HG02981 (cell line): Measurements from ENCODE around the gene CPVL.
"Not testable (repeated sequence)": the region's sequence is repeated elsewhere in the genome, so short reads cannot be mapped to it uniquely, and the experiment has no call there.

Experiments
- ATAC-seq: cut with Tn5 transposase; IDR thresholded peaks from one replicate; pipeline ENCODE4 v1.9.1; 2021; ENCODE audit warnings: mild to moderate bottlenecking, moderate library complexity; ENCODE audit not compliant: unreplicated experiment

Gene CPVL

DNA sequence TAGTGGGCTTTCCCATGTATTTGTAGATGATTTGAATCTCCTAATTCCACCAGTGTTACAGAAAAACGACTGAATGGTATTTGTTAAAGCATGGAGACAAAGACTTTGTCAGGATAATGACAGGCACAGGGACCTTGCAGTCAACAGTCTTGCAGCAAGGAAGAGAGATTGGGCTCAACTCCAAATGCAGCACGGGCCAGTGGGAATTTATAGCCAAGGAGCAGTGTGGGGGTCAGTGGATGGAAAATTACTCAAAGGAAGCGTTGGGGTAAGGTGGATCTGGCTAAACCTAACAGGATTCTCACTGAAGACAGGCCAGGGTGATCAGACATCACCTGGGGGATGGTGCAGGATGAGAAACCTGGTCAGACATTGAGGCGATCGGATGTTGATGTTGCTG is 24.3 kb downstream of the CPVL start:
- ATAC-seq, result no peak

DNA sequence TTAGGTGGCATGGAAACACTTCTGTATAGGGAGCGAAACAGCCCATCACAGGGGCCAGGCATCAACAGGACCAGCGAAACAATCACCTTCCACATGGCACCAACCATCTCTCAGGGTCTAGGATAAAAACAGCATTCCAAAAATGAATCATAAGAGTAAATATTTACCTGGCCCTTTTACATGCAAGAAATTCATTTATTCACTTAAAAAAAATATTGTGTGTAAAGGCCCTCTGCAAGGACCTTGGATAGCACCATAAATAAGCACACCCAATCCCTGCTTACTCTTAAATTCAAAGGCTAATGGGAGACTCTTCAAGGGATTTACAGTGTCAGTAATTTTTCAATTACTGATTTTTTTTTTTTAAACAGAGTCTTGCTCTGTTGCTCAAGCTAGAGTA is 25.4 kb downstream of the CPVL start:
- ATAC-seq, result no peak

DNA sequence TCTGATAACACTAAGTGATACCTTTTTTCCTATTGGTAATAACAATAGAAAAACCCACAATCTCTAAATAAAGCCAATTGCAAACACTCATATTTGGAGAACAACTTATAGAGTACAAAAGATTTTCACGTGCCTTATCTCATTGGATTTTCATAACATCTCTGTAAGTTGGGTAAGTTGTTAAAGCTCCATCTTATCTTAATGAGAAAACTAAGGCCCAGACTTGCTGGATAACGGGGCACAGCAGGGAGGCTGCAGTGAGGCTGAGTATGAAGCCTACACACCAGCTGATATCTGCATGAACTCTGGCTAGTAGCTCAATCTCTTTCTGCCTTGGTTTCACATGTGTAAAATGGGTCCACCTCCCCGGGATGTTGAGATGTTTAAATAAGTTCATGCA is 26.8 kb downstream of the CPVL start:
- no peak for ATAC-seq

DNA sequence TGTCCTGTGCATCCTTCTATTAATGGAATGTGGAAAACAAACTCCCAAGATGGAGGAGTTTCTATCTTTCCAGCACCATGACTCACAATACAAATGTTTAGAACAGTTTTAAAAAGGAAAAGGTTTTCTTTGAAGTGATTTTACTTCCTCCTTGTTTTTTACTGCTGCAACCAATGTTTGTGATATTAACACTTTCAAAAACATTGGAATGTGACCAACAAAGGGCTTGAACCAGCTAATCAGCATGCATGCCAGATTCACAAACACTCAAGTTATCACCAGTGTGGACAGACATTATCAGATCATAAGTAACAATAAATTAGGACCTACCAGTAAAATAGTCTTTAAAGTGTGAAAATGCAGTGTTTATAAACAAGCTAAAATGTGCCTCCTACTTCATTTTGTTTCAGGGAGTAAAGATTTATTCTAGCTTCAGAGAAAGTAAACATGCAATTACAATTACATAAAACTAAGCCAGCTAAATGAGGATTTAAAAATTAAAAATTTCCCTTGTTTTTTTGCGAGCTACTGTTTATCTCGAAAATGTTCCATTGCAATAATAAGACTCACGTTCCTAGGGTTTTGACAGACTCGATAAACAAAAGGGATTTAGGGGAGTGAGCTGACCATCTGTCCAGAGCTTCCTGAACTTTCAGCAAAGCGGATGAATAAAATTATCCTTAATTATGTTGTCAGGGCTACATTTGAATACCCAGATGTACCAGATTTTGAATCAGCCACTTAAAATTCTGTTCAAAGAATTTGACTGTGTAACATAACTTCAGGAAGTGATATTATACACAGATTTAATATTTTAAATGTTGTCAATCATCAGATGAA is 29.8 kb downstream of the CPVL start:
- no peak for ATAC-seq

DNA sequence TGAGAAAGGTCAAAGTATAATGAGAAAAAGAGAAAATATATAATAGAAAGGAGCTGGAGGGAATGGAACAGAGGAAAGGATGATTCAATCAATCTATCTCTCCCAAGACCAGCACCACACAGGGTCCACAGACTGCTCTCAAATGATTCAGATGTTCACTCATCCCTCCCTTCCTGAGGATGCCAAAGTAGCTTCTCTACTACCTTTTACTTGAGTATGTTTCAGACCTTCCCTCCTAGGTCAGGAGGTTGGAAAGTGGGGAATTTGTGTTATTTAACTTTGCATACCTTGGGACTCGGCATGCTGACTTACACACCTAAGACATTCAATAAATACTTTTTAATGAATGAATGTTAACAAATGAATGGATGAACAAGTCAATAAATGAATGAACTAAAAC is 30.6 kb downstream of the CPVL start:
- no peak for ATAC-seq

DNA sequence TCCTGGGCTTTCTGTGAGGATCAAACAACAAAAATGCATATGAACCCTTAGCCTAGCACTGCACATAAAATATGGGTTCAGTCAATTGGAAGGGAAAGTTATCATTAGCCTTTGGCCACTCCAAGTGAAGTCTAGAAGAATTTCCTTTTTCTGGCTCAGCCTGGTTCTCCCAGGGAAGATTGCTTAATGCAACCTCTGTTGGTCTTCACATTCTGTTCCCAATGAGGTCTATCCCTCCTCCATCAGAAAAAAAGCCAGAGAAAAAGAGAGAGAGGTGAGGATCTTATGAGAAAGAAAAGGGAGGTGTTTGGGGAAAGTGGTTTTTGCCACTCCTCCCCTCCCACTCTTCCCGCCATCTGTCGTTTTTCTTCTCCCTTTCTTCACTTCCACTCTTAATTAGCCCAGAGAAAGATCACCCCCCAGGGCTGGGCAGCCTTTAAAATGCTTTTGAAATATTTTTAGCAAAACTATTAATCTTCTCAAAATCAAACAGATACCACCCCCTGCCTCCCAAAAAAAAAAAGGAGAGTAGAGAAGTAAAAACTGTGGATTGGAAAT is 31.1 kb downstream of the CPVL start:
- no peak for ATAC-seq

DNA sequence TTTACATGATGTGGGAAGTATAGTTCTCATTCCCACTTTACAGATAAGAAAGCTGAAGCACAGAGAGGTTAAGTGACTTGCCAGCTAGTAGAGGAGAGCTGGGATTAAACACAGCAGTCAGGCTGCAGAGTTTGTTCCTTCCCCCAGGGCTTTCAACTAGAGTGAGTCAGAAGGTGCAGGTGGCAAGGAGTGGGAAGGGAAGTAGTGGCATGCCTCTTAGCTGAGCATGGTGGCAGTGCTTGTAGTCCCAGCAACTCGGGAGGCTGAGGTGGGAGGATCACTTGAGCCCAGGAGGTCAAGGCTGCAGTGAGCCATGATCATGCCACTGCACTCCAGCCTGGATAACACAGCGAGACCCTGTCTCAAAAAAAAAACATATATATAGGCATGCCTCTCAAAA is 32.1 kb downstream of the CPVL start:
- not testable (repeated sequence) for ATAC-seq

DNA sequence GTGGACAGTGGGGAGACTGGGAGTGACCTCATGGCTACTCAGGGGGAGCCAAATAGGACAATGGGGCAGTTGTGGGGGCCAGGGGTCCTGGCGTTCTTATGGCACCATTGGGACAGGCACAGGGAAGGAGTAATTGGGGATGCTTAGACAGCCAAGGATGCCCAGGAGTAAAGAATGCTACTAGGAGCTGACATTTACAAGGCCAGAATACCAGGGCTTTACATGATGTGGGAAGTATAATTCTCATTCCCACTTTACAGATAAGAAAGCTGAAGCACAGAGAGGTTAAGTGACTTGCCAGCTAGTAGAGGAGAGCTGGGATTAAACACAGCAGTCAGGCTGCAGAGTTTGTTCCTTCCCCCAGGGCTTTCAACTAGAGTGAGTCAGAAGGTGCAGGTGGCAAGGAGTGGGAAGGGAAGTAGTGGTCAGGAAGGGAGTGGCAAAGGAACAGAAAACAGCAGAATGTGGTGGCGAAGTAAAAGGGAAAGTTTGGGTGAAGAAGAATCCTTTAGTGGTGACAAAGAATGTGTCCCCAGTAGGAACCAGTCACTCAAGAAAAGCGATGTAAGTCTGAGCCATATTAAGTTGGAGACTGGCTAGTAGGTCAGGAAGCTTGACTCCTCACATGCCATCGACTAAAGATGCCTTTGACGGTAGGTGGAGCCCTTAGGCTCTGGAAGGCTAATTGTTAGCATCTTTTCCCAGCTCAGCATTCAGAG is 32.8 kb downstream of the CPVL start:
- no peak for ATAC-seq

DNA sequence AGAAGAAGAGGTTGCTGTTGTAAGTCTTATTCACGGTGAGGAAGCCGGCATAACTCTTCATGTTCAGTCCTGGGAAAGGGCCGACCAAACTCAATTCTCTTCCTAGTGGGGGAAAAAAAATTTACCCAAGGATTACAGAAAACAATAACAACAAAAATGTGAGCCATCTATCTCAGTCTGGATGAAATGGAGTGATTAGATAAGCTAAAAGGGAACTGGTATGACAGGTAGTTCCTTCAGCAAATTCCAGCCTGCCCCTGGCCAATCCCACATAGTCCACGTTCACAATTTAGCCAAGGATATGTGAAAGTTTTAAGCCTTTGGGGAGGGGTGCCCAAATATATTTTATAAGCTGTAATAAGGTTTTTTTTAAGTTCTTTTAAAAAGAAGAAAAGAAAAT is 33.6 kb downstream of the CPVL start:
- no peak for ATAC-seq

DNA sequence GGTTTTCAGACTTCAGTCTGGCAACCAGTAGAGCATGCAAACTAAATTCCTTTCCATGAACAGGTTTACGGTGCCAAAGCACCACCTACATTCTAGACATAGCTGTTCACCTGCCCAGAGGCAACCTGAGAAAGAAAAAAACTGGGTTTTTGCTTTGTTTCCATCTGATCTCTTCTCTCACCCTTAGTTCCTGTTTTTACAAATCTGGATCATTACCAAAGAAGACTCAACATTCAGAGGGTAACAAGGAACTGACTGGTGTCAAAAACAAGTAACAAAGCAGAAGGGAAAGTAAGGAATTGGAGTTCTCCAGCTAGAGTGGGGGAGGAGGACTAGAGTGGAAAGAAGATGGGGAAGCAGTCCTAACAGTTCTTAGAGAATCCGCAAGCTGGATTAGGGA is 36.4 kb downstream of the CPVL start:
- ATAC-seq, result no peak

DNA sequence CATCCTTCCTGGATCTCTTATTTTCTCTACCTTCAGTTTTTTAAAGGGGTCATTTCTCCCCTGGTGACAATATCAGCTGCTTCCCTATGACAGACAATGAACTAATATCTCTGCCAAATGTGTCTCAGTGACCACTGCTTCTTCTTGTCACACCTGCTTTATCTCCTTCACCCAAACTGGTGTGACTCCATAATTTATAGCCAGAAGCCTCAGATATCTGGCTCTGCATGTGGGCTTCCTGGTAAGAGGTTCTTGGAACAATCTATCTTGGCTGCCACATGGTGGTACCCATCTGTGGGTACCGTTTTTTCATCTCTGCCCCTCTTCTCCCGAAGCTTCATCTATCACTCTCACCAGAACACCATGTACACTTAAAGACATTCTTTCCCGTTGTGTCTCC is 37.0 kb downstream of the CPVL start:
- no peak for ATAC-seq

DNA sequence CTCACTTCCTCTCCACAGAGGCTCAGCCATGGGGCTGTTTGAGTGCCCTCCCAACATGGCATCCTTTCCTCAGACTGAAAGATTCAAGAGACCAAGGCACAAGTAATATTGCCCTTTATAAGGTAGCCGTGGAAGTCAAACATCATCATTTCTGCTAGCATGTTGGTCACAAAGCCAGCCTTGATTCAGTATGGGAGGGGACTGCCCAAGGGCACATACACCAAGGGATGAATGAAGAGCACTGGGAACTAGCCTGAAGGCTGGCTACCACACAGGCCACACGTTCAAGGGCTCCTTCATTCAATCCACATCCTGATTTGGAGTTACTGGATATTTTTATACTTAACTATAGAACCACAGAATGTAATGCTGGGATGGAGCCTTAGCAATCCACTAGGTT is 39.3 kb downstream of the CPVL start:
- ATAC-seq, result no peak

DNA sequence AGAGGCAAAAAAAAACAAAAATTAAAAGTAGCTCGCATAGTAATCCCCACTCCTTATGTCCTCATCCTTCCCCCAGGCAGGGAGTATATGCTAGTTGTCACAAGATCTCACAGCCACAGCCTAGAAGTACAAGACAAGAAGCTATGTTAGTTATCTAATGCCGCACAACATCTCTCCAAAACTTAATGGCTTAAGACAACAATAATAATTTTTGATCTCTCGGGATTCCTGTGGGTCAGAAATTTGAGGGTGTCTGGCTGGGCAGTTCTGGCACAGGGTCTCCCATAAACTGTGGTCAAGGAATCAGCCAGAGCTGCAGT is 39.7 kb downstream of the CPVL start:
- no peak for ATAC-seq

DNA sequence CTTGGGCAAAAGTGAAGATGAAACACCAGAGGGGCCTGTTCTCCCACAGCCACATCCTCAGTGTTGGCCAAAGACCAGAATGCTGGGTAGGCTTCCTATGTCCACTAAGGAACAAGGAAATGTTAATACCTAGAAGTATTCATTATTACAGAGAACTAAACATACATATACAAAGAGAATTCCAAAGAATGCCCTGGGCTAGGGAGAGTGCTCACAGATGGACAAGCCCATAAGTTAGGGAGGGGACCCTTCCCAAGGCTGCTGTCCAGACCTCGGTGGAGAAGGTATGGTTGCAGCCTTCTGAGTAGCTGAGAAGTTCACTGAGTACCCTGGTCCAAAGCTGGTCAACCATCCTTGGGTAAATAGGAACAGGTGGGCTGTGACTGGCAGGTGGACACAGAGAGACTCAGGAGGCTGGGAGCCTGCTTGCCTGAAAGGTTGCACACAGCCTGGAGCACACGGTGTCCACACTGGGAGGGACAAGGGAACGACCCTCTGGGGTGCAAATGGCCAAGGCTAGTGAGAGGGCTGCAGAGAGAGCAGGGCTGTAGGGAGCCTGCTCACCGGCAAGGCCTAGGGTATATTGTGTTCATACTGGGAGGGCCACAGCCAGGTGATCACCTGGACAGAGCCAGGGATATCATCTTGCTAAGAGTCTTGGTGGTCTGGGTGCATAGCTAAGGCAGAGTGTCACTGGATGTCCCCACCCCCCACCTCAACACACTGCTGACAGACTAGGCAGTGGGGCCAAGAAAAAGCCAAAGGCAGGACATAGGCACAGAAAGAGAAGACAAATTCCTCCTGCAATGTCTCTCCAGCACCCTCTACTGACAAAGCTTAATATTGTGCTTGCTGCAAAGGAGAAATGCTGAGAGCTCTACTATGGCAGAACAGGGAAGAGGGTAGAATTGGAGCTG is 40.3 kb downstream of the CPVL start:
- peak; percentile 61 for ATAC-seq

DNA sequence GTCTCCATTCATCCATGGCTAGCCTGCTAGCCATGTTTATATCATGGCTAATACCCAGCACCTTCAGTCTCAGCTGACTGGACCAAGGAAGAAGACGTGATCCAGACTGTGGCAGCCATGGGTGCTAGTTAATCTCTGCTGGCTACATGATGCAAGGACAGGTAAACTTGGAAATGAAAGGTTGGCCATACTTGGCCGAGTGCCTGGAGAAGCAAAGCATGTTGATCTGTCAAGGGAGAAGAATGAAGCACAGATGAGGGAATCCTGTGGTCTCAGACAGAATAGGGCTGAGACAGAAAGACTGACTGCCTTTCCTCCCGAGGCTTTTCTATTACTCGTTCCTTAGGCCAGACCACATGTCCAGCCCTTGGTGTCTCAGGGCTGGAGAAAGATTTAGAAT is 41.1 kb downstream of the CPVL start:
- no peak for ATAC-seq

DNA sequence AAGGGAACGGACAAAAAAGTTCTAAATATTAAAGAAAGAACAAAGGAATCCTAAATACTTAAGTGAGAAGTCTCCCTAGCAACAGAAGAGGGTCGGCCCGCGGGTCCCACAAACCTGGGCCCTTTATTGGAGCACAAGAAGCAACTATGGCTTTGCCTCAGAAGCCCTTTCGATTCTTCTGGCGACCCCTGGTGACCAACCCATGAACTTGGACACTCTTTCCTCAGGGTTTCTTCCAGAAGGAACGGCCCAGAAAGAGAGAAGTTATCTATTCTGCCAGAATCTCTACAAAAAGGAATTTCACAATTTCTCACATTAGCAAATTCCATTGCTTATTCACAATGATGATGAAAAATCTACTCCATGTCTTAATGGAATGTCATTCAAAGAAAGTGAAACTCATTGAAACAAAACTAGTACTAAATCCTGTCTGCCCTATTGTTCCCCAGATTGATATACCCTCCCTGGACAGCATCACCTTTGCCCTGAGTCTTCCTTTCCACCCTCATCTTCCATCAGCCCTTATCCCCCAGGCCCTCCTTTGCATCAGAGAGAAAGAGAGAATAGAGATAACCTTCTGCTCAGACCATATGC is 43.7 kb downstream of the CPVL start:
- ATAC-seq, result no peak

DNA sequence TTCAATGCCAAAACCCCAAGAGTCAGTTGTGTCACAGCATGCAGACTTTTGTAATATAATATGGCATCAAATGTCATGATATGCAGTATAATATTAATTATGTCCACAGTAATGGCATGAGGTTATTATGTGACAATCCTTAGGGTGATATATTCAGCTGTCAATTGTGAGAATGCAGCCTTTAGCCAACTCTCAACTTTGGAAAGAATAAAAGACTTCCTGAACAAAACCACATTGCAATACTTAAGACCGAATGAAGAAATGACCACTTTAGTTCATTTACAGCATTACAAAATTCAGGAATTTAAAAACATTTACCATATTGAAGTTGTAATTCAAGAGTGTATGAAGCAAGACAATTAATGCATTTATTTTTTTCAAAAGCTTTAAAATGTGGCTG is 45.4 kb downstream of the CPVL start:
- ATAC-seq, result no peak

DNA sequence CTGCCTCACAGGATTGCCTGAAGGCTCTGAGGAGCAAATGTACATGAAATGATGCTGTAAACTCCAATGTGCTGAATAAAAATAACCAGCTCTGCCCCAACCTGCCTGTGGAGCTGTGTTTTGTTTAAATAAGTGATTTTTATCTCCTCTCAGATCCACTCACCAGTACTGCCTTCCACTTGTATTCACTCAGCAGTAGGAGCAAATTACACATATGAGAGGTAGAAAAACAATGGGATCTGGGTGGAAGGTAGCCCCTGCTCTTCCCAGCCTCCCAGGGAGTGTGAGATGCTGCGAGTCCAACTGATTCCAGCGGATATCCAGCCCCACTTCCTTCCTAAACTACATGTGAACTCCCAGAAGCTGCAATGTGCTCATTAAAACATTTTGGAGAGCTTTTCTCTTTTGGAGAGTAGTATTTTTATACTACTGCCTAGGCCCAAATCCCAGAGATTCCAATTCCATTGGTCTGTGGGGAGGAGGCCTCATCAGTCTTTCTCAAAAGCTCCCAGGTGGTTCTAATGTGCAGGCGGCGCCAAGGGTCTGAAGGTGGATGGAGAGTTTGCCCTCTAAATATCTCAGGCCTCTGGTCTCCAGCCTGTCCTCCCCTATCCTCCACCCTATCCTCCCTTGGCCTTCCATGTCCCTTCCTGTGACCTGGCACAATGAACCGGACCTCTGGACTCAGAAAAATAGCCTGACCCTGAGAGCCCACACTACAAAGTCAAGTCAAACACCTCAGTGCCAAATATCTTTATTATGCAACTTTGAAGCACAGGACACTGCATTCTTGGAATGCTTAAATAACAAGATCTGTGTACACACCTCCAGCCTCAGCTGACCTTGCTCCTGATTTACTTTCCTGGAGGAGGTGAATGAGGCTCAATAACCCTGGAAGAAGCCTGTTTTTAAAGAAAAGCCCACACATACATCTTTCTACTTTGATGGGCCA is 46.2 kb downstream of the CPVL start:
- no peak for ATAC-seq

DNA sequence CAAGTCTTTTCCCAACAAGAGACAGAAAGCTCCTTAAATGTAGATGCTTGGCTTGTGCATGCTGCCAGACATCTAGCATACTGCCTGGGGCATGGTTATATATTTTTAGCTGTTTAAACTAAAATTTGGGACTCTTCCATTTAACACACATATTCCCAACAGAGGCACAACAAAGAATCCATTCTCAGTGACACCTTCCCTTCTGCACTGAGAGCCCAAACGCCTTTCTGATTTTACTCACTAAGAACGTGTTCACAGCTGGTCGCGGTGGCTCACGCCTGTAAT is 49.9 kb downstream of the CPVL start:
- ATAC-seq, result no peak
